ENCODE data around the gene FOXF2. TPM values are rescaled to one million over a fixed set of nuclear protein-coding genes. Genes with fewer than 3 reads are reported as not detected.

Gene FOXF2
- total RNA-seq, 4 donors from 2014 or later = 9.0 to 45.2 (median 13.5) TPM

- no peaks in the 10 kb centered on the region for H3K36me3 ChIP-seq
- peak overlapping the region; percentile 82 to 88 (median 86) for H3K27ac ChIP-seq
- peaks cover 5 to 40% (median 22%) of the 10 kb centered on the region in 4 donors for H3K4me1 ChIP-seq
- peak overlapping the region in 2 of 4 donors; percentile 20 to 34 for H3K4me3 ChIP-seq
- no peaks in the 10 kb centered on the region for H3K9me3 ChIP-seq
- H3K27me3 ChIP-seq = peaks cover 99% of the 10 kb centered on the region
- 18% methylated on average over 51 of the region's 71 CpGs; no CpG with 5 or more reads in 1 of the 2 donors for WGBS, 2 donors (ENCODE audit: low coverage in 1 of 2)
- in situ Hi-C loops (cut with MboI; ENCODE audit: low pct_ligation_motif_present in 1 of 4, low pct_unique_long_range_greater_than_20kb in 1 of 4, low sequenced_read_pairs in 3 of 4) = loop anchor here in 2 of 4 donors (10.0 to 25.0 kb wide), 3 partner anchors 472 to 789 kb away; no protein-coding TSS in a partner anchor
- DNase-seq = no peak
- intact Hi-C loops (cut with DNase I; ENCODE audit: low total_unique reads) = loop anchor here (5.0 kb wide), 2 partner anchors 587 to 797 kb away; no protein-coding TSS in a partner anchor
- TF ChIP-seq CTCF (IDR thresholded peaks at IDR 0.05) = no peak
- peak in 1 of 3 donors; percentile 7 for TF ChIP-seq POLR2AphosphoS5 (IDR thresholded peaks at IDR 0.05)
- TF ChIP-seq POLR2A (IDR thresholded peaks at IDR 0.05) = no peak
- TF ChIP-seq EP300 (IDR thresholded peaks at IDR 0.05; ENCODE audit: low read depth) = no peak
Measured at GRCh38 chr6:1383729-1384548, 5.4 kb upstream of the FOXF2 start.

GRCh38 chr6:1384549-1385128 is 4.7 kb upstream of the FOXF2 start:
- 44% methylated on average over 18 of the region's 34 CpGs; no CpG with 5 or more reads in 1 of the 2 donors for WGBS, 2 donors (ENCODE audit: low coverage in 1 of 2)
- H3K27ac ChIP-seq = peak overlapping the region; percentile 82 to 88 (median 86)
- no peaks in the 10 kb centered on the region for H3K9me3 ChIP-seq
- in situ Hi-C loops (cut with MboI; ENCODE audit: low pct_ligation_motif_present in 1 of 4, low pct_unique_long_range_greater_than_20kb in 1 of 4, low sequenced_read_pairs in 3 of 4) = loop anchor here in 2 of 4 donors (10.0 to 25.0 kb wide), 3 partner anchors 472 to 790 kb away; no protein-coding TSS in a partner anchor
- TF ChIP-seq EP300 (IDR thresholded peaks at IDR 0.05; ENCODE audit: low read depth) (no peak), POLR2A (IDR thresholded peaks at IDR 0.05) (no peak), POLR2AphosphoS5 (IDR thresholded peaks at IDR 0.05) (no peak), CTCF (IDR thresholded peaks at IDR 0.05) (no peak)
- intact Hi-C loops (cut with DNase I; ENCODE audit: low total_unique reads) = loop anchor here (5.0 kb wide), 2 partner anchors 587 to 797 kb away; no protein-coding TSS in a partner anchor
- no peak for DNase-seq
- H3K4me3 ChIP-seq = peak overlapping the region in 2 of 4 donors; percentile 20 to 34
- H3K4me1 ChIP-seq = peaks cover 5 to 36% (median 22%) of the 10 kb centered on the region in 4 donors
- peaks cover 99% of the 10 kb centered on the region for H3K27me3 ChIP-seq
- no peaks in the 10 kb centered on the region for H3K36me3 ChIP-seq

DNA sequence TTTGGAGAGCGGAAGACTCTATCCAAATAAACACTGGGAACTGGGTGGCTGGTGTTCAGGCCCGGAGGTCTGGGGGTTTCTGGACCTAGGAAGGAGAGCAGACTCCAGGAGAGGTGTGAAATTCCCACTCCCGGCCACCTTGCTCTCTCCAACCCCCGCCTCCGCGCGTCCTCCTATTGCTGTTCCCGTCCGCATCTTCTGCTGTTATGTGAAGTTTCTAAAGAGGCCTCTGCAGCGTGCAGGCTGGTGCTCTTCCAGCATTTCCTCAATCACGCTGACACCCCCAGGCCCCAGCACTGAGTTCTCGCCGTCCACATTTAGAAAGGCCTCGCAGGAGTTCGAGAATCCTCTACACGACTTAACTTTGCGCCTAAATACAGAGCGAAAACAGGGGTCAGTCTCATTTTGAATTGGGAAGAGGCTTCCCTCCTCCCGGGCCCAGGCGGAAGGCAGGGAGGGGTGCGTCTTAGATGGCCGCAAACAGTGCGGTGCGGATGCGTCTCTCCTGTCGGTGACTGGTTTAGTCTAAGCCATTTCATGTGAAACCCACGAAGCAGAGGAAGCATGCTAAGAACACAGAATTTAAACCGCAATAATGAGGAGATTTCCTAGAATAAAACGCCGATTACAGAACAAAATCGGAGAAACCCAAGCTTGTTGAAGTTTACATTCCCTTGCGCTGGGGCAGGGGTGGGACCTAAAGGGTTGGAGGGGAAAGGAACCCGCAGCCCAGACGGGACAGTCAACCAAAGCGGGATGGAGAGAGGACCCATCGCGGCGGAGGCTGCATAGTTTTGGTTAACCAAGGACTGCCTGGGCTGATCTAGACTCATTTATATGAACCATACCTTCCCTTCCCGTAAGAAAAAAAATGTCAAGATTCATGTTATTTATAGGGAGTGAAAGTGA is 4.0 kb upstream of the FOXF2 start:
- WGBS, 2 donors (ENCODE audit: low coverage in 1 of 2) = 29 to 37% methylated on average over 17 to 39 of the region's 39 CpGs
- Histone ChIP-seq H3K9me3 (no peaks in the 10 kb centered on the region), H3K27me3 (peaks cover 97% of the 10 kb centered on the region), H3K27ac (peak overlapping the region; percentile 82 to 88 (median 86)), H3K4me1 (peaks cover 5 to 40% (median 24%) of the 10 kb centered on the region in 4 donors), H3K4me3 (no peak overlapping the region), H3K36me3 (no peaks in the 10 kb centered on the region)
- TF ChIP-seq CTCF (IDR thresholded peaks at IDR 0.05) (no peak), POLR2AphosphoS5 (IDR thresholded peaks at IDR 0.05) (no peak), POLR2A (IDR thresholded peaks at IDR 0.05) (no peak), EP300 (IDR thresholded peaks at IDR 0.05; ENCODE audit: low read depth) (no peak)
- in situ Hi-C loops (cut with MboI; ENCODE audit: low pct_ligation_motif_present in 1 of 4, low pct_unique_long_range_greater_than_20kb in 1 of 4, low sequenced_read_pairs in 3 of 4) = loop anchor here in 2 of 4 donors (10.0 to 25.0 kb wide), 3 partner anchors 473 to 791 kb away; no protein-coding TSS in a partner anchor
- intact Hi-C loops (cut with DNase I; ENCODE audit: low total_unique reads) = no loop called here
- DNase-seq = no peak
